H1 (cell line): ENCODE measurements around the gene FHIP2A. TPM values are rescaled to one million over a fixed set of nuclear protein-coding genes. Genes with fewer than 3 reads are reported as not detected.
"Not testable (repeated sequence)": the region's sequence is repeated elsewhere in the genome, so short reads cannot be mapped to it uniquely, and the experiment has no call there.

ENCODE experiments used
- CTCF ChIA-PET: fragments of 300-600 bp; sonication (Branson Sonifier 250); formaldehyde crosslinking; loops from one replicate; lab custom pipeline; 2021; ENCODE audit not compliant: partially characterized antibody; lab: Charles Lee
- POLR2A ChIA-PET: fragments of 300-600 bp; sonication (Branson Sonifier 250); formaldehyde crosslinking; loops from one replicate; lab custom pipeline; 2021; ENCODE audit warnings: inconsistent platforms; ENCODE audit not compliant: partially characterized antibody; lab: Charles Lee
- DNase-seq, 2 experiments: peaks; one replicate each; pipeline versions ENCODE4 v3.0.0 to v3.0.0-alpha.2; 2010 to 2022; ENCODE audit warnings: low spot score in 2 of 2, low read depth in 1 of 2, mixed read lengths in 1 of 2
- FAIRE-seq: peaks from 2 replicates; lab custom pipeline; 2011; peaks lifted over from hg19 to GRCh38; lab: Jason Lieb, UNC
- H2AFZ ChIP-seq: 2 replicates; pipeline ENCODE4 v1.8.1; 2012; ENCODE audit warnings: low read length, inconsistent platforms
- H2AK5ac ChIP-seq: 2 replicates; pipeline ENCODE4 v1.6.1; 2013; ENCODE audit warnings: low read depth, low read length
- H2BK120ac ChIP-seq: replicated peaks from 2 replicates; pipeline ENCODE3; 2013; ENCODE audit warnings: low read depth, low read length, inconsistent platforms
- H2BK12ac ChIP-seq: 2 replicates; pipeline ENCODE4 v1.6.1; 2013; ENCODE audit warnings: low read depth, low read length
- H2BK15ac ChIP-seq: 2 replicates; pipeline ENCODE4 v1.6.1; 2013; ENCODE audit warnings: low read length
- H2BK20ac ChIP-seq: 2 replicates; pipeline ENCODE4 v1.6.1; 2013; ENCODE audit warnings: low read length
- H2BK5ac ChIP-seq: 2 replicates; pipeline ENCODE4 v1.6.1; 2013; ENCODE audit warnings: low read depth, low read length
- H3K14ac ChIP-seq: 2 replicates; pipeline ENCODE4 v1.6.1; 2013; ENCODE audit warnings: inconsistent platforms; ENCODE audit not compliant: insufficient read length
- H3K18ac ChIP-seq: 2 replicates; pipeline ENCODE4 v1.6.1; 2013; ENCODE audit warnings: low read length; ENCODE audit errors: extremely low read depth
- H3K23ac ChIP-seq: 2 replicates; pipeline ENCODE4 v1.6.1; 2013; ENCODE audit warnings: inconsistent platforms; ENCODE audit not compliant: insufficient read length
- H3K23me2 ChIP-seq: 2 replicates; pipeline ENCODE4 v1.6.1; 2013; ENCODE audit warnings: low read depth, low read length
- H3K27ac ChIP-seq: 2 replicates; pipeline ENCODE4 v1.6.1; 2011; ENCODE audit warnings: low read depth, low read length, inconsistent platforms
- H3K27me3 ChIP-seq, 4 experiments: replicated peaks in 1 of 4; 1 replicate in 1 of 4; 2 replicates in 3 of 4; pipeline versions ENCODE4 v1.6.1 to v1.8.1; 2011 to 2013; ENCODE audit warnings: low read length in 3 of 4, mild to moderate bottlenecking in 3 of 4, inconsistent platforms in 2 of 4, mixed read lengths in 2 of 4, moderate library complexity in 1 of 4; ENCODE audit not compliant: control insufficient read depth in 3 of 4, insufficient read depth in 3 of 4; ENCODE audit errors: extremely low read depth in 1 of 4
- H3K36me3 ChIP-seq, 4 experiments: 2 replicates each; pipeline versions ENCODE4 v1.6.1 to v1.8.1; 2011 to 2013; ENCODE audit warnings: mild to moderate bottlenecking in 4 of 4, low read length in 3 of 4, moderate library complexity in 2 of 4, control low read depth in 1 of 4, inconsistent platforms in 1 of 4; ENCODE audit not compliant: insufficient read depth in 4 of 4, control insufficient read depth in 2 of 4
- H3K4ac ChIP-seq: replicated peaks from 2 replicates; pipeline ENCODE3; 2013; ENCODE audit warnings: low read length, low read depth, mixed read lengths, inconsistent platforms; ENCODE audit not compliant: insufficient read length
- H3K4me1 ChIP-seq, 4 experiments: replicated peaks in 1 of 4; 1 replicate in 1 of 4; 2 replicates in 3 of 4; pipeline versions ENCODE4 v1.6.1 to v1.8.1; 2011 to 2013; ENCODE audit warnings: low read length in 3 of 4, inconsistent platforms in 2 of 4, mixed read lengths in 1 of 4; ENCODE audit not compliant: insufficient read depth in 4 of 4, control insufficient read depth in 3 of 4
- H3K4me2 ChIP-seq, 2 experiments: 2 replicates each; pipeline versions ENCODE4 v1.6.1 to v1.8.1; 2011 to 2013; ENCODE audit warnings: low read depth in 2 of 2, low read length in 2 of 2, control low read depth in 1 of 2, inconsistent platforms in 1 of 2, mild to moderate bottlenecking in 1 of 2; ENCODE audit not compliant: insufficient read depth in 1 of 2
- H3K4me3 ChIP-seq, 4 experiments: fragments of 200-600, 300-600 bp in 1 of 4; sonication (generic), shearing (Covaris generic), sonication (Bioruptor Twin) in 1 of 4; 2 replicates each; pipeline versions ENCODE4 v1.5.1 to v1.8.1; 2011 to 2016; ENCODE audit warnings: low read length in 4 of 4, low read depth in 3 of 4, control low read depth in 2 of 4, inconsistent platforms in 2 of 4, mild to moderate bottlenecking in 2 of 4, mixed read lengths in 1 of 4, moderate library complexity in 1 of 4; ENCODE audit not compliant: insufficient read depth in 2 of 4; ENCODE audit errors: extremely low read depth in 1 of 4
- H3K56ac ChIP-seq: replicated peaks from 2 replicates; pipeline ENCODE3; 2013; ENCODE audit warnings: low read depth, mild to moderate bottlenecking, mixed read lengths, low read length, inconsistent platforms; ENCODE audit not compliant: insufficient read length
- H3K79me1 ChIP-seq: 2 replicates; pipeline ENCODE4 v1.6.1; 2013; ENCODE audit warnings: low read depth, low read length, control low read depth
- H3K79me2 ChIP-seq, 2 experiments: 2 replicates each; pipeline versions ENCODE4 v1.6.1 to v1.8.1; 2012 to 2013; ENCODE audit warnings: low read length in 2 of 2, mild to moderate bottlenecking in 2 of 2, inconsistent platforms in 1 of 2; ENCODE audit not compliant: insufficient read depth in 2 of 2, control insufficient read depth in 1 of 2
- H3K9ac ChIP-seq, 4 experiments: replicated peaks in 1 of 4; 1 replicate in 1 of 4; 2 replicates in 3 of 4; pipeline versions ENCODE4 v1.6.1 to v1.8.1; 2011 to 2013; ENCODE audit warnings: low read depth in 3 of 4, low read length in 3 of 4, control low read depth in 2 of 4, mild to moderate bottlenecking in 2 of 4, moderate library complexity in 2 of 4, inconsistent platforms in 1 of 4; ENCODE audit errors: extremely low read depth in 1 of 4
- H3K9me3 ChIP-seq, 2 experiments: 2 replicates each; pipeline versions ENCODE4 v1.6.1 to v1.8.1; 2012 to 2013; ENCODE audit warnings: mild to moderate bottlenecking in 2 of 2, moderate library complexity in 2 of 2, control low read depth in 1 of 2, inconsistent platforms in 1 of 2, low read depth in 1 of 2, low read length in 1 of 2, mixed read lengths in 1 of 2; ENCODE audit not compliant: insufficient read depth in 2 of 2
- H4K20me1 ChIP-seq, 2 experiments: replicated peaks in 1 of 2; 2 replicates each; pipeline versions ENCODE3 to v1.8.1; 2011 to 2013; ENCODE audit warnings: inconsistent platforms in 2 of 2, low read length in 2 of 2, mild to moderate bottlenecking in 1 of 2; ENCODE audit not compliant: insufficient read depth in 2 of 2, control insufficient read depth in 1 of 2
- H4K5ac ChIP-seq: 2 replicates; pipeline ENCODE4 v1.6.1; 2013; ENCODE audit warnings: low read length, low read depth, mixed read lengths, inconsistent platforms; ENCODE audit not compliant: insufficient read length
- H4K8ac ChIP-seq: 2 replicates; pipeline ENCODE4 v1.8.0; 2013; ENCODE audit warnings: mild to moderate bottlenecking, moderate library complexity, low read length, inconsistent platforms; ENCODE audit not compliant: insufficient read depth; ENCODE audit errors: extremely low read depth
- H4K91ac ChIP-seq: replicated peaks from 2 replicates; pipeline ENCODE3; 2013; ENCODE audit warnings: low read length, mixed read lengths, inconsistent platforms; ENCODE audit not compliant: insufficient read length
- WGBS, 2 experiments: shearing (Covaris generic) in 1 of 2; methylation state at CpG; one replicate each; pipeline versions ENCODE4 v1.1.6 to v1.1.7; 2013 to 2015; ENCODE audit warnings: low lambda C conversion rate in 2 of 2, mixed read lengths in 2 of 2, inconsistent platforms in 1 of 2, low coverage in 1 of 2, missing lambda C conversion rate in 1 of 2; ENCODE audit not compliant: insufficient replicate concordance in 2 of 2, insufficient coverage in 1 of 2, insufficient read length in 1 of 2; ENCODE audit errors: extremely low coverage in 1 of 2, missing lambda C conversion rate in 1 of 2; 5-methylcytosine and 5-hydroxymethylcytosine counted together
- polyA plus RNA-seq, 7 experiments: library from polyadenylated mRNA; depleted of rRNA in 3 of 7; stranded (reverse) in 5 of 7; unstranded in 2 of 7; fragments of >200 nt in 5 of 7; fragments of 200-250 nt in 2 of 7; gene quantifications; 1 replicate in 5 of 7; 2 replicates in 1 of 7; 4 replicates in 1 of 7; pipeline versions ENCODE4 v1.2.1 to v1.2.3, GENCODE V29; 2011 to 2013; ENCODE audit warnings: missing spikeins in 2 of 7, mixed read lengths in 2 of 7
- total RNA-seq: library from RNA; stranded (reverse); fragmentation: NEBNext Ultra II Directional; extraction: Animal tissue kit (Norgen Biotek cat#: 25700); gene quantifications from 2 replicates; pipeline ENCODE4 v1.2.1, GENCODE V29; 2021

The FHIP2A gene
- total and polyA plus RNA-seq, 2 of the 8 experiments (the other 6 are each of a cell fraction or from before 2014, with no cell fraction given), result 4.5 to 15.0 TPM

- H2BK20ac ChIP-seq, H3K23me2 ChIP-seq, H3K18ac ChIP-seq, H3K4me1 ChIP-seq, H3K23ac ChIP-seq, H2AK5ac ChIP-seq, H3K4me2 ChIP-seq, H2BK15ac ChIP-seq, H3K4me3 ChIP-seq, H3K4ac ChIP-seq, H4K8ac ChIP-seq, POLR2A ChIA-PET, H3K14ac ChIP-seq, H2BK5ac ChIP-seq, DNase-seq, H3K56ac ChIP-seq, H3K79me1 ChIP-seq, H3K9me3 ChIP-seq, H3K79me2 ChIP-seq, H2BK12ac ChIP-seq, H2BK120ac ChIP-seq, H3K27ac ChIP-seq, H3K27me3 ChIP-seq, H3K9ac ChIP-seq, H4K5ac ChIP-seq, H4K20me1 ChIP-seq, FAIRE-seq, H2AFZ ChIP-seq, H3K36me3 ChIP-seq, H4K91ac ChIP-seq, CTCF ChIA-PET: not testable (repeated sequence)
- 71% methylated on average over 3 of the region's 3 CpGs; no CpG with 5 or more reads in 1 of the 2 experiments for WGBS, 2 experiments
Observed at GRCh38 chr10:114775082-114775481, 46.5 kb upstream of the FHIP2A start.
